ENCODE measurements around the gene ZFP1.
"Not testable (repeated sequence)": the region's sequence is repeated elsewhere in the genome, so short reads cannot be mapped to it uniquely, and the experiment has no call there.

Gene ZFP1

GRCh38 chr16:75198135-75198600 lies 49.8 kb downstream of the ZFP1 start:
- Histone ChIP-seq H3K9ac (ENCODE audit: low read depth, low read length) (no peak overlapping the region), H3K4me3 (ENCODE audit: low read depth, low read length) (no peak overlapping the region), H3K27me3 (ENCODE audit: control insufficient read depth, insufficient read depth, low read length) (no peaks in the 10 kb centered on the region), H3K9me3 (ENCODE audit: control insufficient read depth, insufficient read depth, low read length) (no peaks in the 10 kb centered on the region), H3K36me3 (ENCODE audit: control insufficient read depth, insufficient read depth, low read length) (no peaks in the 10 kb centered on the region), H3K4me1 (ENCODE audit: control insufficient read depth, insufficient read depth, low read length) (peaks cover 2% of the 10 kb centered on the region)

- H3K36me3 ChIP-seq (ENCODE audit: control insufficient read depth, insufficient read depth, low read length): no peaks in the 10 kb centered on the region
- H3K4me1 ChIP-seq (ENCODE audit: control insufficient read depth, insufficient read depth, low read length): peaks cover 2% of the 10 kb centered on the region
- no peaks in the 10 kb centered on the region for H3K27me3 ChIP-seq (ENCODE audit: control insufficient read depth, insufficient read depth, low read length)
- no peak overlapping the region for H3K9ac ChIP-seq (ENCODE audit: low read depth, low read length)
- H3K4me3 ChIP-seq (ENCODE audit: low read depth, low read length): no peak overlapping the region
- no peaks in the 10 kb centered on the region for H3K9me3 ChIP-seq (ENCODE audit: control insufficient read depth, insufficient read depth, low read length)
Observed at GRCh38 chr16:75202069-75202590, 53.8 kb downstream of the ZFP1 start.

- no peak overlapping the region for H3K4me3 ChIP-seq (ENCODE audit: low read depth, low read length)
- no peaks in the 10 kb centered on the region for H3K36me3 ChIP-seq (ENCODE audit: control insufficient read depth, insufficient read depth, low read length)
- H3K27me3 ChIP-seq (ENCODE audit: control insufficient read depth, insufficient read depth, low read length): no peaks in the 10 kb centered on the region
- no peaks in the 10 kb centered on the region for H3K9me3 ChIP-seq (ENCODE audit: control insufficient read depth, insufficient read depth, low read length)
- H3K4me1 ChIP-seq (ENCODE audit: control insufficient read depth, insufficient read depth, low read length): peaks cover 2% of the 10 kb centered on the region
- no peak overlapping the region for H3K9ac ChIP-seq (ENCODE audit: low read depth, low read length)
Observed at GRCh38 chr16:75203096-75203495, 54.8 kb downstream of the ZFP1 start.

GRCh38 chr16:75203667-75204409 lies 55.5 kb downstream of the ZFP1 start:
- Histone ChIP-seq H3K36me3 (ENCODE audit: control insufficient read depth, insufficient read depth, low read length) (no peaks in the 10 kb centered on the region), H3K27me3 (ENCODE audit: control insufficient read depth, insufficient read depth, low read length) (no peaks in the 10 kb centered on the region), H3K9me3 (ENCODE audit: control insufficient read depth, insufficient read depth, low read length) (no peaks in the 10 kb centered on the region), H3K4me3 (ENCODE audit: low read depth, low read length) (no peak overlapping the region), H3K4me1 (ENCODE audit: control insufficient read depth, insufficient read depth, low read length) (no peaks in the 10 kb centered on the region), H3K9ac (ENCODE audit: low read depth, low read length) (no peak overlapping the region)

- H3K9ac ChIP-seq (ENCODE audit: low read depth, low read length): no peak overlapping the region
- no peaks in the 10 kb centered on the region for H3K9me3 ChIP-seq (ENCODE audit: control insufficient read depth, insufficient read depth, low read length)
- H3K27me3 ChIP-seq (ENCODE audit: control insufficient read depth, insufficient read depth, low read length): no peaks in the 10 kb centered on the region
- H3K4me3 ChIP-seq (ENCODE audit: low read depth, low read length): no peak overlapping the region
- H3K36me3 ChIP-seq (ENCODE audit: control insufficient read depth, insufficient read depth, low read length): no peaks in the 10 kb centered on the region
- H3K4me1 ChIP-seq (ENCODE audit: control insufficient read depth, insufficient read depth, low read length): no peaks in the 10 kb centered on the region
Observed at GRCh38 chr16:75204410-75204758, 56.1 kb downstream of the ZFP1 start.

- not testable (repeated sequence) for H3K27me3 ChIP-seq (ENCODE audit: control insufficient read depth, insufficient read depth, low read length)
Observed at GRCh38 chr16:75204905-75205304, 56.6 kb downstream of the ZFP1 start.

GRCh38 chr16:75205438-75205837 lies 57.1 kb downstream of the ZFP1 start:
- not testable (repeated sequence) for H3K9me3 ChIP-seq (ENCODE audit: control insufficient read depth, insufficient read depth, low read length); H3K4me3 ChIP-seq (ENCODE audit: low read depth, low read length); H3K27me3 ChIP-seq (ENCODE audit: control insufficient read depth, insufficient read depth, low read length); H3K36me3 ChIP-seq (ENCODE audit: control insufficient read depth, insufficient read depth, low read length); H3K4me1 ChIP-seq (ENCODE audit: control insufficient read depth, insufficient read depth, low read length); H3K9ac ChIP-seq (ENCODE audit: low read depth, low read length)

More at GRCh38 chr16:75204905-75205304, 56.6 kb downstream of the ZFP1 start:
- not testable (repeated sequence) for H3K9me3 ChIP-seq (ENCODE audit: control insufficient read depth, insufficient read depth, low read length); H3K4me1 ChIP-seq (ENCODE audit: control insufficient read depth, insufficient read depth, low read length); H3K4me3 ChIP-seq (ENCODE audit: low read depth, low read length); H3K36me3 ChIP-seq (ENCODE audit: control insufficient read depth, insufficient read depth, low read length); H3K9ac ChIP-seq (ENCODE audit: low read depth, low read length)

GRCh38 chr16:75205961-75206748 lies 57.8 kb downstream of the ZFP1 start:
- H3K4me3 ChIP-seq (ENCODE audit: low read depth, low read length); H3K36me3 ChIP-seq (ENCODE audit: control insufficient read depth, insufficient read depth, low read length); H3K27me3 ChIP-seq (ENCODE audit: control insufficient read depth, insufficient read depth, low read length); H3K4me1 ChIP-seq (ENCODE audit: control insufficient read depth, insufficient read depth, low read length); H3K9ac ChIP-seq (ENCODE audit: low read depth, low read length); H3K9me3 ChIP-seq (ENCODE audit: control insufficient read depth, insufficient read depth, low read length): not testable (repeated sequence)

GRCh38 chr16:75206749-75207451 lies 58.6 kb downstream of the ZFP1 start, which contains the start of gene CTRB2:
CTRB2 (minus strand) TSS chr16:75207161; CDS start chr16:75207141, 20 bp downstream.
- H3K4me3 ChIP-seq (ENCODE audit: low read depth, low read length): no peak within 1 kb of the TSS
- no peaks in the 10 kb centered on the region for H3K9me3 ChIP-seq (ENCODE audit: control insufficient read depth, insufficient read depth, low read length)
- H3K4me1 ChIP-seq (ENCODE audit: control insufficient read depth, insufficient read depth, low read length): no peaks in the 10 kb centered on the region
- no peak within 1 kb of the TSS for H3K9ac ChIP-seq (ENCODE audit: low read depth, low read length)
- no peaks in the 10 kb centered on the region for H3K36me3 ChIP-seq (ENCODE audit: control insufficient read depth, insufficient read depth, low read length)
- no peaks in the 10 kb centered on the region for H3K27me3 ChIP-seq (ENCODE audit: control insufficient read depth, insufficient read depth, low read length)

- no peaks in the 10 kb centered on the region for H3K36me3 ChIP-seq (ENCODE audit: control insufficient read depth, insufficient read depth, low read length)
- no peak overlapping the region for H3K9ac ChIP-seq (ENCODE audit: low read depth, low read length)
- H3K27me3 ChIP-seq (ENCODE audit: control insufficient read depth, insufficient read depth, low read length): no peaks in the 10 kb centered on the region
- no peak overlapping the region for H3K4me3 ChIP-seq (ENCODE audit: low read depth, low read length)
- no peaks in the 10 kb centered on the region for H3K4me1 ChIP-seq (ENCODE audit: control insufficient read depth, insufficient read depth, low read length)
- H3K9me3 ChIP-seq (ENCODE audit: control insufficient read depth, insufficient read depth, low read length): no peaks in the 10 kb centered on the region
Observed at GRCh38 chr16:75207831-75208230, 59.5 kb downstream of the ZFP1 start.

GRCh38 chr16:75208242-75208825 lies 60.0 kb downstream of the ZFP1 start:
- Histone ChIP-seq H3K9ac (ENCODE audit: low read depth, low read length) (no peak overlapping the region), H3K9me3 (ENCODE audit: control insufficient read depth, insufficient read depth, low read length) (no peaks in the 10 kb centered on the region), H3K36me3 (ENCODE audit: control insufficient read depth, insufficient read depth, low read length) (no peaks in the 10 kb centered on the region), H3K4me3 (ENCODE audit: low read depth, low read length) (no peak overlapping the region), H3K27me3 (ENCODE audit: control insufficient read depth, insufficient read depth, low read length) (no peaks in the 10 kb centered on the region), H3K4me1 (ENCODE audit: control insufficient read depth, insufficient read depth, low read length) (no peaks in the 10 kb centered on the region)
